Measurements from ENCODE around the gene ADH7.

DNA sequence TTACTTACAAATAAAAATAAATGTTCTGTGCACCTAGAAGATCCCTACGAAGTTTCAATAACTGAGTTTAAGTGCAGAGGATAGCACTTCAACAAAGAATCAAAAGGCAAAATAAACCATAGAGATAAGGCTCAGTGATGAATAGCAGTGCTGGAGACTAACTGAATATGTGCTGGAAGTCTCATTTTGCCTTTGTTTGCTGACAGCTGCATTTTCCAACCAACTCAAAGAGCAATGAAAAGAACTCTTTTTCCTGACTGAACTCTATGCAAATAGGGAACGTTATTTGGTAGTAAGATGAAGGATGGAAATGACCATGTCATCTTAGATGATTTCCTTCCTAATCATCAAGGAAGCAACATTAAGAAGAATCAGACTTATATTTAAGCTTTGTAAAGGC, 32.7 kb upstream of the ADH7 start:
- no peak for TF ChIP-seq POLR2A (IDR thresholded peaks at IDR 0.05)
- TF ChIP-seq, protein P1, sequence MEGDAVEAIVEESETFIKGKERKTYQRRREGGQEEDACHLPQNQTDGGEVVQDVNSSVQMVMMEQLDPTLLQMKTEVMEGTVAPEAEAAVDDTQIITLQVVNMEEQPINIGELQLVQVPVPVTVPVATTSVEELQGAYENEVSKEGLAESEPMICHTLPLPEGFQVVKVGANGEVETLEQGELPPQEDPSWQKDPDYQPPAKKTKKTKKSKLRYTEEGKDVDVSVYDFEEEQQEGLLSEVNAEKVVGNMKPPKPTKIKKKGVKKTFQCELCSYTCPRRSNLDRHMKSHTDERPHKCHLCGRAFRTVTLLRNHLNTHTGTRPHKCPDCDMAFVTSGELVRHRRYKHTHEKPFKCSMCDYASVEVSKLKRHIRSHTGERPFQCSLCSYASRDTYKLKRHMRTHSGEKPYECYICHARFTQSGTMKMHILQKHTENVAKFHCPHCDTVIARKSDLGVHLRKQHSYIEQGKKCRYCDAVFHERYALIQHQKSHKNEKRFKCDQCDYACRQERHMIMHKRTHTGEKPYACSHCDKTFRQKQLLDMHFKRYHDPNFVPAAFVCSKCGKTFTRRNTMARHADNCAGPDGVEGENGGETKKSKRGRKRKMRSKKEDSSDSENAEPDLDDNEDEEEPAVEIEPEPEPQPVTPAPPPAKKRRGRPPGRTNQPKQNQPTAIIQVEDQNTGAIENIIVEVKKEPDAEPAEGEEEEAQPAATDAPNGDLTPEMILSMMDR (IDR thresholded peaks at IDR 0.05) = no peak

Measured in esophagus squamous epithelium (tissue), 4 donors.